GM19193 (cell line): ENCODE data around the gene VPS26A.
A peak's percentile ranks its signal among the peaks of the same experiment; 100 is the strongest.

Experiments
- POLR2A ChIP-seq: IDR thresholded peaks from 4 replicates; pipeline ENCODE4 v1.6.1; 2011; ENCODE audit not compliant: insufficient read depth, insufficient read length; ENCODE audit errors: extremely low read depth

Gene VPS26A

DNA sequence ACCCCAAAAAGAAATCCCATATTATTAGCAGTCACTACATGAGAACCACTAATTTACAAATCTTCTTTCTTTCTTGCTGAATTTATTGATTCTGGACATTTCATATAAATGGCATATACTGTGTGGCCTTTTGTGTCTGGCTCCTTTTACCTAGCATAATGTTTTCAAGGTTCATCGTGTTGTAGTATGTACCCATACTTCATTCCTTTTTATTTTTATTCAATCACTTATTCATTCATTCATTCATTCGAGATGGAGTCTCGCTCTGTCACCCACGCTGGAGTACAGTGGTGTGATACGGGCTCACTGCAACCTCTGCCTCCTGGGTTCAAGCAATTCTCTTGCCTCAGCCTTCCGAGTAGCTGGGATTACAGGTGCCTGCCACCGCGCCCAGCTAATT is 21.9 kb downstream of the VPS26A start:
- TF ChIP-seq POLR2A = no peak

DNA sequence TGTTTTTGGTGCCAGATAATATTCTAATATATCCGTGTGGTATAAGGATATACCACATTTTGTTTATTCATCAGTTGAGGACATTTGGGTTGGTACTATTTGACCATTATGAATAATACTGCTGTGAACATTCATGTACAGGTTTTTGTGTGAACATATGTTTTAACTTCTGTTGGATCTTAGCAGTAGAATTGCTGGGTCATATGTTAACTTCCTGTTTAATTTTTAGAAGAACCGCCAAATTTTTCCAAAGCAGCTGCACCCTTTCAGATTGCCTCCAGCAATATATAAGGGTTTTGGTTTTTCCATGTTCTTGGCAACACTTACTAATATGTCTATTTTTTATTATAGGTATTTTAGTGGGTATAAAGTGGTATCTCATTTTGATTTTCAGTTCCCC is 22.8 kb downstream of the VPS26A start:
- no peak for TF ChIP-seq POLR2A

DNA sequence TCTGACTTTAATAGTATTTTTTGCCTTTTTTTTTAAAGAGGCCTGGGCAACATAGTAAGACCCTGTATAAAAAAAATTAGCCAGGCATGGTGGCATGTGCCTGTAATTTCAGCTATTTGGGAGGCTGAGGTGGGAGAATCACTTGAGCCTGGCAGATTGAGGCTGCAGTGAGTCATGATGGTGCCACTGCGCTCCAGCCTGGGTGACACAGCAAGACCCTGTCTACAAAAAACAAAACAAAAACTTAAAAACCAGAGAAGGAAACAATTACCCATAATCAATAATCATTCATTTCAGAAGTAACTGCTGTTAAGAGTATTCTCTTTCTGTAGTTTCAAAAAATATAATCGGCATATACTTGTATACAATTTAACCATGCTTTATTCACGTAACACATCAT is 28.0 kb downstream of the VPS26A start:
- no peak for TF ChIP-seq POLR2A

DNA sequence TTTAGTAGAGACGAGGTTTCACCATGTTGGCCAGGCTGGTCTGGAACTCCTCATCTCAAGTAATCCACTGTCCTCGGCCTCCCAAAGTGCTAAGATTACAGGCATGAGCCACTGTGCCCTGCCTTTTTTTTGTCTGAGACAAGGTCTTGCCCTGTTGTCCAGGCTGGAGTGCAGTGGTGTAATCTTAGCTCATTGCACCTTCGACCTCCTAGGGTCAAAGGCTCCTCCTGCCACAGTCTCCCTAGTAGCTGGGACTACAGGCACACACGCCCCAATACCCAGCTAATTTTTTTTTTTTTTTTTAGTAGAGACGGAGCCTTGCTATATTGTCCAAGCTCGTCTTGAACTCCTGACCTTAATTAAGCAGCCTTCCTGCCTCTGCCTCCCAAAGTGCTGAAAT is 29.2 kb downstream of the VPS26A start:
- TF ChIP-seq POLR2A = no peak

DNA sequence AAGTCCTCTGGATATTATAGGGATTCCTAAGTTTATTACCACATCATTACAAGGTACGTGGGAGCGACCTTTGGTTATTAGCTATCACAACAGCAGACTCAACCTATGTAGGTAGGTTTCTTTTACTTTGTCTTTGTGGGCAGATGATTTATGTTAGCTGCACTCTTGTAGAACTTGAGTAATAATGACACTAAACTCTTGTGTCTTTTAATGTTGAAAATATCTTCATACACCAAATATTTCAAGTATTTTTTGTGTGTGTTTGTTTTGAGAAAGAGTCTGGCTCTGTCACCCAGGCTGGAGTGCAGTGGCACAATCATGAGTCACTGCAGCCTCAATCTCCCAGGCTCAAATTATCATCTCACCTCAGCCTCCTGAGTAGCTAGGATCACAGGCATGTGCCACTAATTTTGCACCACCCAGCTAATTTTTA is 36.8 kb downstream of the VPS26A start:
- no peak for TF ChIP-seq POLR2A

DNA sequence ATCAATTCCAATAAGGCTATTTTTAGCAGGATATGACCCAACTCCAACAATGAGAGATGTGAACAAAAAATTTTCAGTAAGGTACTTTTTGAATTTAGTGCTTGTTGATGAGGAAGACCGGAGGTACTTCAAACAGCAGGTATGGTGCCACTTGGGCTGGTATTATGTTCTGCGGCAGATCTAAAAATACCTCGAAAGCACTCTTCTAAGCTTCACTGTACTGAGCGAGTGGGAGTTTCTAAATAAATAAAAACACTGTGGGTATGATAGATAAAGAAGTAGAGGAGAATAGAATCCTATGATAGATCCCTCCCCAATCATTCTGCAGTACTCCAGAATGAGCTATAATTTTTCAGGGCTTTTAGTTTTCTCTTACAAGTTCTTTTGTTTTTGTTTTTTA is 44.5 kb downstream of the VPS26A start:
- TF ChIP-seq POLR2A = no peak

DNA sequence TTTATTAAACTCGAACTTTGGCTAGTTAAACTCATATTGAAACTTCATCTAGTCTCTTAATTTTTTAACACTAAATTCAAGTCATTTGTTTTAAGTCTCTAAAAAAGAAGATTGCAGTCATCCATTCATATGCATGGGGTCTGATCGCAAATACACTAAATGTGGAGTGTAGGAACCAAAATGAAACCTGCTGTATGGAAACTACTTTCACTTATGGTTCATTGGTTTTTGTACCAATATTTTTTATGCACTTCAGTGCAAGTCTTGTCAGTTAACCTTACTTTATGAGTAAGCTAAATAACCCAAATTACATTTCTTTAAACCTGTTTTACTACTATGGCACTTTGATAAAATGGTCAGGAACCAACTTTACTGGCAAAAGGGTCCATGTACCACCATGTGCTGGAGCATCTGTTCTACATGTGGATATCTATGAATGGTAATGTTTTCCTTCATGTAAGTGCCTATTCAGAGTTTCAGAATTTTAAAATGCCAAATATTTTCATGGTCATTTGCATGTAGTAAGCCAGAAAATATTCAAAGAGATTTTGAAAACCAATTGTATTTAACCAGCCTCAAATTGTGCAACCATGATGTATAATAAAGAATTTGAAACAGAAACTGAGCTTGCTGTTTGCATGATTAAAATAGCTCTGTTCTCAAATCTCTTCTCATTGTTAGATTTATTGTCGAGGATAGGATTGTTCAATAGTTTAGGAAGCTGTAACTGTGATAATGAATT is 48.4 kb downstream of the VPS26A start:
- no peak for TF ChIP-seq POLR2A

DNA sequence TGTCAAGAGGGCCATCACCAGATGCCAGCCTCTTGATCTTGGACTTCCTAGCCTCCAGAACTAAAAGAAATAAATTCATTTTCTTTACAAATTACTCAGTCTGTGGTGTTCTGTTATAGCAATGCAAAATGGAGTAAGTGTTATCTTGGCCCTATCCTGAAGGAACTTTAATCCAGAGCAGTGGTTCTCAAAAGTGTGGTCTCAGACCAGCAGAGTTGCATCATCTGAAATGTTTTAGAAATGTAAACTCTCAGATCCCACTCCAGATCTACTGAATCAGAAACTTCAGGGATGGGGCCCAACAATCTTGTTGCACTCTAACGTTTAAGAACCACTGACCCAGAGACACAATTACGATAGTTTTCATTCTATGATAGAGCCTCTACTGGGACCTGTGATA is 52.8 kb downstream of the VPS26A start:
- no peak for TF ChIP-seq POLR2A

DNA sequence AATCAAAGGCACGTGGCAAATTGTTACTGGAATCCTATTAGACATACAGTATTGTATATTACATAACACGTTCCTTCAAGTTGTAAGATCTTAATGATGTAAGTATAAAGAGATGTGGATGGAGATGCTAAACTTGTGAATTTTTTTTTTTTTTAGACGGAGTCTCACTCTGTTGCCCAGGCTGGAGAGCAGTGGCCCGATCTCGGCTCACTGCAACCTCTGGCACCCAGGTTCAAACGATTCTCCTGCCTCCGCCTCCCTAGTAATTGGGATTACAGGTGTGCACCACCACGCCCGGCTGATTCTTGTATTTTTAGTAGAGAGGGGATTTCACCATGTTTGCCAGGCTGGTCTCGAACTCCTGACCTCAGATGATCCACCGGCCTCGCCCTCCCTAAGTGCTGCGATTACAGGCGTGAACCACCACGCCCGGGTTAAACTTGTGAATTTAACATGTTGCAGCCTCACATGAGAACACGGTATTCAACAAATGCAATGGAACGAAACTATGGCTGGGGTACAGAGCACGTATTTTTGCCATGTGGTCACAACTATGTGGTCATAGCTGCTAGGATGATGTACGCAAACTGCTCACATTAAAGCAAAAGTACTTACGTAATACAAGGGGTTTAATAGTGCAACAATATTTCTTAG is 55.2 kb downstream of the VPS26A start:
- TF ChIP-seq POLR2A = no peak

DNA sequence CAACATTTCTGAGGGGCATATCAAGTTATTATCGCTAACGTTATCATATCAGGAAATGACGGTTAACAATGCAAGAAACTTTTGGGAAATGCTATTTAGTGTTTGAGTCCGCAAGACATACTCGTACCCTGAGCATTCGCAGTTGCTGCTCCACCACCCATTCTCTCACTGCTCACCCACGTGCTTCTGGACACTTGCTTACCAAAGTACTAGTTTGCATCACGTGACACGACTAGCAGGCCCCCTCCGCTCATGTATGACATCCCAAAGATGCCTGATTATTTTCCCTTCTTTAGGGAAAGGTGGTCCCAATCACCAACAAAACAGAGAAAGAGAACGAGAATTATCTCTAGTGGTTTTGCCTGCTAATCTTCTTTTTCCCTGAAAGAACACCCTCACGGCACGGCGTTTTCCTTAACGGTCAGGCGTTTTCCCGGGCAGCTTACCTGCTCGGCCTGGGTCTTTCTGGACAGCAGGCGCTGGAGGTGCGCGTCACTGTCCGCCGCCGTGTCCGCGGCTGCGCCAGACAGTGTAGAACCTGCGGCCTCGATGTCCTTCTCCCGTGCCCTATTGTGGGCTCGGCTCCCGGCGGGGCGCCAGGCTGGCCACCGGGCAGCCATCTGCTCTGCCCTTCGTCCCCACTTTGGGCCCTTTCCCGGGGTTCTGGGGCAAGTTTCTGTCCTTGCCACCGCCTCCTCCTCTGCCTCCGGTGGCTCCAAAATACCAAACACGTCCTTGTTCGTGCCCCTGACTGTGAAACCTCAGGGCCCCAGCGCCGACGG is 56.0 kb downstream of the VPS26A start, which contains the start of gene SUPV3L1:
SUPV3L1 (plus strand) TSS at position 492 of the 782 bp plus-strand sequence; CDS start at position 550, 58 bp downstream.
- TF ChIP-seq POLR2A = peak; percentile 74

DNA sequence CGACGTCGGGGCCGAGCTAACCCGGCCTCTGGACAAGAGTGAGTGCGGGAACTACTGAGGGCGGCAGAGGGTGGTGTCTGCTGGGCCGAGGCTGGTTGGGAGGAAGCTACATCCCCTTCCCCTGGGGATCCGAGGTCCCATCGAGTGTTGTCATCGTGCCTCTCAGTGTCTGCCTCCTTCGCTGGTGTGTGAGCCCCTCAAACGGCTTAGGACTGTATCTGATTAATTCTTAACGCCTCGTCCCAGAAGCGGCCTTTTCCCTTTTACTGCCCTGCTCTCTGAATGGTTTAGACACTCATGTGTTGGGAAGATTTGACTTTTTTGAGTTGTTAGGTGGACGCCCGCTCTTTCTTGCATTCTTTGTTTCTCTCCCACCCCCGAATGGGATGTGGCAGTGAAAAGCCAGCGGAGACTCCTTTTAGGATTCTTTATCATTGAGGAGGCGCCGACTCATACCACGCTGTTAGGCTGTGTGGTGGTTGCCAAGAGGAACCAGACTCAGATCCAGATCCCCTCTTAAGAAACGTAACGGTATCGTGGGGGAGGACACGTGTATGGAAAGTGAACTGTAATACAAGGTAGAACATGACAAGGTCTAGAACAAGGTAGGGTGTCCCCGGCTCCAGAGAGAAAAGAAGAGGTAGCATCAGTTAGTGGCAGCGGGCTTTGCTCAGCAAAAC is 56.7 kb downstream of the VPS26A start:
- no peak for TF ChIP-seq POLR2A

DNA sequence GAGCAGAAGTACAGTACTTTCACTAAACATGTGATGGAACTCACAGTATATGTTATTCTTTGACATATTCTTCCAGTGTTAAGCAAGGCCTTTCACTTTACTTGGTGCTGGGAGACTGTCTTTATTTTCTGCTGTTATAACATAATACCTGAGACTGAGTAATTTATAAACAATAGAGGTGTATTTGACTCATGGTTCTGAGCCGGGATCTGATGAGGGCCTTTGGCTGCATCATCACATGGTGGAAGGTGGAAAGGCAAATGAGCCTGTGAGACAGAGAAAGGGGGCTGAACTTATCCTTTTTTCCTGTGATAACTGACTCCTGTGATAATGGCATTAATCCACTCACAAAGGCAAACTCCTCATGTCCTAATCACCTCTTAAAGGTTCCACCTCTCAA is 57.5 kb downstream of the VPS26A start:
- TF ChIP-seq POLR2A = no peak

DNA sequence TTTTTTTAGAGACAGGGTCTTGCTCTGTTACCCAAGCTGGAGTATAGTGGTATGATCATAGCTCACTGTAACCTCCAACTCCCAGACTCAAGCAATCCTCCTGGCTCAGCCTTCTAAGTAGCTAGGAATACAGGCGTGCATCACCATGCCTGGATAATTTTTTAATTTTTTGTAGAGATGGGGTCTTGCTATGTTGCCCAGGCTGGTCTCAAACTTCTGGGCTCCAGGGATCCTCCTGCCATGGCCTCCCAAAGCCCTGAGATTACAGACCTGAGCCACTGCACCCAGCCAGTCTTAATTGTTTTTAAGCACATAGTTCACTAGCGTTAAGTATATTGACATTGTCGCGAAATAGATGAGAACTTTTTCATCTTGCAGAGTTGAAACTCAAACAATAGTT is 58.0 kb downstream of the VPS26A start:
- TF ChIP-seq POLR2A = no peak

DNA sequence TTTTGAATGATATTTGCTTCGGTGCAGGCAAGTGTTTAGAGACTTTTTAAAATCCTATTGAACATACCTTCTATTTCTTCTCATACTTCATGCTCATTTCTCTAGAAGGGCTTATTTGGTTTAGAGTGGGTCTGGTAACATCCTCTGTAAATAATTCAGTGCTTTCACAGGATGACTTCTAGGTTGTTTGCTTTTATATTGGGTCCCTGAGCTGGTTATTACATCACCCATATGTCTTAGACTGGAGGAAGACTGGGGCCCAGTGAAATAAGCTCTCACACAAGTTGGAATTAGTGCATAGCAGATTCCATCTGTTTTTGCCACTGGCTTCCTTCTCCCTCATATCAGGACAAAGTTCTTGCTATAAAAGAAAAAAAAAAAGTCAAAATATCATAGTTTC is 62.5 kb downstream of the VPS26A start:
- TF ChIP-seq POLR2A = no peak

DNA sequence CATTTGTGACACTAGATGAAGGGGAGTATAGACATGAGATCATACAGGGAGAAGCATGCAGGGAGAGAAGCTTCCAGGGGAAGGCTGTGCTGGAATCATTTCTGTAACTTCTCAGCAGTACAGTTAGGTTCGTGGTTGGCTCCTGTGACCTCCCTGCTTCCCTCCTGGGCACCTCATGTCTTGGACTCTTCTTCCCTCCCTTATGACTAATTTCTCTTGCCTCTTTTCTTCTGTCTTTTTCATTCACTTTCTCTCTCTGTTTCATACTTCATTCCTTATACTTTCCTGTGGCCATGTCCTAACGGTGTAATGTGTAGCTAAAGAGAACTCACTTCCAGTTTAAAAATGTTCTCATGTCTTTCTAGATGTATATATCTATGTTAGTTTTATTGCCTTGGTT is 77.1 kb downstream of the VPS26A start:
- no peak for TF ChIP-seq POLR2A
